Islet precursor cell (in vitro differentiated cells): ENCODE data around the gene DBF4B.
"Not testable (repeated sequence)": the region's sequence is repeated elsewhere in the genome, so short reads cannot be mapped to it uniquely, and the experiment has no call there.

Experiments used
- DNase-seq: peaks from one replicate; pipeline ENCODE4 v3.0.0-alpha.2; 2018

The DBF4B gene

DNA sequence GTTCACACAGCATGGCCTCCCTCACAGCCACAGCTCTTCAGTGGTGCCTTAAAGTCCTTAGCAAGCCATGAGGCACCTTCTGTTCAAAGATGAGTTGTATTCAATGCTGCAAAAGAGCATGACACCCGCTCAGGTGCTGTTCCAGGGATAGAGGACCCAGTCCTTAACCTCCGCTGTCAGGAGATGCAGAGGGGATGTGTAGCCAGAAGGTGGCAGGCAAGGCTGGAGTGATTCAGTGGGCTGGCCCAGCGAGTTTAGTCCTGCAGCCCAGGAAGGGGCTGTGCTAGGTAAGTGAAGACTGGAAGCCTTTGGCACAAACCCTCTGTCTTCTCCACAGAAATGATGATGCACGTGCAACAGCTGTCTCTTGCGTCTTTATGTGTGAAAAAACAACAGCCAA lies 25.3 kb downstream of the DBF4B start:
- peak; percentile 87 for DNase-seq

DNA sequence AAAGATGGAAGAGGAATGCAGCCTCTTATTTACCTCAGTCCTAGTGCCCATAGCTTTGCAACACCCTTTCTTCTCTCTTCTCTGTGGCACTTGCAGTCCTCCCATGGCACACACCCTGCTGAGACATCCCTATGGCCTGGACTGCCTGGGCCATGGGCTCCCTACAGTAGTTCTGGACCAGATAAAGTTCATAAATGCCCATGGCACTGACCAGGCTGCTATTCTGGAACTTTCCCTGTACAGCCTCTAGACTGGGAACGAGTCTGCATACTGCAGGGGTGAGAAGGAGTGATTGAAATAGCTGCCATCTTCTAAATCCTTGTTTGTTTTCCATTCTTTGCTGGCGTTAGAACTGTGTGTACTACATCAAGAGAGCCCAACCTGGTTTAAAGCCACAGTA lies 25.8 kb downstream of the DBF4B start:
- no peak for DNase-seq

DNA sequence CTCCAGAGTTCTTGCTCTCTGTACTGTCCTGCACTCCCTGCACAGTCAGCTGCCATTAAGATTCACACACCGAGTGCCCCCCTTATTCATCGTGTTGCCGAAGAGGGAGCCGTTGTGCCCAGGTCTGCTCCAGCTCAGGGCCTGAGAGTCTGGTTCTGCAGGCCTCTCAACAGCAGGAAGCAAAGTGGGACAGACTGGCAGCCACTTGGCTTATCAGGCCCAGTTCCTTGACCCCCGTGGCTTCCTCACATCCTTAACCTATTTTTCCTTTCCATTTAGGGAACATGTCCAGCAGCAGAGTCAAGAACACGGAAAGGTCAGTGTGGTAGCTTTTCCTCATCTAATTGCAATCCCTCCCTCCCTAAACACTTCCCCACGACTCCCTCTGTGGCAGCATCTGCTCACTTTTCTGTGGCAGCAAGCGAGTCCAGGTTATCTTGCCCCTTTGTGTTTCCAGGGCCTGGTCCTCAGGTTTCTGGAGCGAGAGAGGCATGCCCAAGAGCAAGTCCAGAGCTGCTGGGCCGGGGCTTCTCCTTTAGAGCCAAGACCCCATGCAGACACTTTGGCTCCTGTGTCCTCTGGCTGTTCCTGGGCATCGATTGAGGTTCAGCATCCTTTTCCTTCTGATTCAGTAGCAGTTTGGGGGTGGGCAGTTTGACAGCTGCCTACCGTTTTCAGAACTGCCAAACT lies 28.2 kb downstream of the DBF4B start:
- DNase-seq, result no peak

DNA sequence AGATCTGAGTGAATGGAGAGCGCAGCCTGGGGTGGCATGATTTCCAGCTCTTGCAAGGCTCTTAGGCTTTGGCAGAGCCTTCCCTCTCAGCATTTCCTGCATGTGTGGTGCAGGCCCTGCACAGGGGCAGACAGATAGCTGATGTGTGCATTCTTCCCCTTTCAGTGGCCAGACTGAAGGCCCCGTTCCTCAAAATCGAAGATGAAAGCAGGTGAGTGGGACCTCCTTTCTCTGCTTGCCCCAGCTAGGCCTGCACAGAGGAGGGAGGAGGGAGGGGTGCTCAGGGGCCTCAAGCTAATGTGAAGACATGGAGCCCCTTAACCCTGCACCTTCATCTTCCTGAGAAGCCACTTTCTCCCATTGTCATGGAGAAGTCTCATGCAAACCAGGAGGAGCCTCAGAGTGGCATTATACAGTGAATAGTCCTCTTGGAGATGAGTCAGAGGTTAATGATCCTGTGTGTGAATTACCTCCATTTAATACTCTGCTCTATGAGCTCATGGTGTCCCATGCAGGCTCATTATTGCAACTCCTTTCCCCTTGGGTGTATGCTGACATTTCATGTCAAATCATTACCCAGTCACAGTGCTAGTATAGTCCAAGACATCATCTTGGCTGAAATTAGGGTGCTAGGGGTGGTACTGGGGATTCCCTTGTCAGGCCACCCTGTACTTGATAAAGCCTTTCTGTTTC lies 29.9 kb downstream of the DBF4B start:
- no peak for DNase-seq

DNA sequence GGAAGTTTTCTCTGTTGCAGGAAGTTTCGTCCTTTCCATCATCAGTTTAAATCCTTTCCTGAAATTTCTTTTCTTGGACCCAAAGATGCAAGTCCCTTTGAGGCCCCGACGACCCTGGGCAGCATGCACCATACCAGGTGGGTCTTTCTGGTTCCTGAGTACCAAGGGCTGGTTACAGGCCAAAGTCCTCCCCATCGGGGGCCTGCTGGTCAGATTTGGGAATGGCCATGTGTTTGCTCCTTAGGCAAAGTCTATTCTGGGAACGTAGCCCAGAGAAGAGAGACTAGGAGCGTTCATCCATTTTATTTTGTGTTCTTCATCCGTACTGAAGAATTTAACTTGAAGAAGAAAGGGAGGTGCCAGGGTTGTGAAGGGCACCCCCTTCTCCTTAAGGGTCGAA lies 32.9 kb downstream of the DBF4B start:
- DNase-seq, result no peak

DNA sequence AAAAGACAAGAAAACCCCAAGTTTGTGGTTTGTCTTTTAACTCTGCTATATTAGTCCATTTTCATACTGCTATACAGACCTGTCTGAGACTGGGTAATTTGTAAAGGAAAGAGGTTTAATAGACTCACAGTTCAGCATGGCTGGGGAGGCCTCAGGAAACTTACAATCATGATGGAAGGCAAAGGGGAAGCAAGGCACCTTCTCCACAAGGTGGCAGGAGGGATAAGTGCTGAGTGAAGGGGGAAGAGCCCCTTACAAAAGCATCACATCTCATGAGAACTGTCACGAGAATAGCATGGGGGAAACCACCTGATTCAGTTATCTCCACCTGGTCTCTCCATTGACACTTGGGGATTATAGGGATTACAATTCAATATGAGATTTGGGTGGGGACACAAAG lies 36.8 kb downstream of the DBF4B start:
- no peak for DNase-seq

DNA sequence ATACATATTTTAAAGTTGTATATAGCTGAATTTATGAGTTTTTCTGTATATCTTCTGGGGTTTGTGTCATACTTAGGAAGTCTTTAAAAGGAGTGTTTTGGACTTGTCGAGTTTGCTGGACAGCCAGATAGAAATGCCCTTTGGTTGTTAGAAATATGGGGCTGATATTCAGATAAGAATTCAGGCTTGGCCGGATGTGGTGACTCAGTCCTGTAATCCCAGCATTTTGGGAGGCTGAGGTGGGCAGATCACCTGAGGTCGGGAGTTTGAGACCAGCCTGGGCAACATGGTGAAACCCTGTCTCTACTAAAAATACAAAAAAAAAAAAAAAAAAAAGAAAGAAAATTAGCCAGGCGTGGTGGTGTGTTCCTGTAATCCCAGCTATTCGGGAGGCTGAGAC lies 37.3 kb downstream of the DBF4B start:
- not testable (repeated sequence) for DNase-seq

DNA sequence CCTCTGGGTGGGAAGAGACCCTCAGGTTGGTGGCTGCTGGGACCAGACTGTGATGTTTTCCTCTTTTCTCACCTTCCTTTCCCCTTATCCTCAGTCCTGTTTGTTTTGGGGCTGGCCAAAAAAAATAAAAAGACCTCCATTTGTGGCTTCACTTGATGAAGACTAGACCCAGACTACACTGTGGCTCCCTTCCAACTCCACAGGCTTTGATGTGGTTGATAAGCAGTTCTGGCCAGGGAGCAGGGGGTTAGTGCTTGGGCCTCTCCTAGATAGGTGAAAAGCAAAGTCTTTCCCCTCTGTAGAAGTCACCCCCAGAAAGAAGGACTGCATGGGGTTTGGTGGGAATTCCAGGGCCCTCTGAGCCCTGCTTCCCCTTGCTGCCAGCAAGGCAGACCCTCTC lies 39.1 kb downstream of the DBF4B start:
- DNase-seq, result no peak

DNA sequence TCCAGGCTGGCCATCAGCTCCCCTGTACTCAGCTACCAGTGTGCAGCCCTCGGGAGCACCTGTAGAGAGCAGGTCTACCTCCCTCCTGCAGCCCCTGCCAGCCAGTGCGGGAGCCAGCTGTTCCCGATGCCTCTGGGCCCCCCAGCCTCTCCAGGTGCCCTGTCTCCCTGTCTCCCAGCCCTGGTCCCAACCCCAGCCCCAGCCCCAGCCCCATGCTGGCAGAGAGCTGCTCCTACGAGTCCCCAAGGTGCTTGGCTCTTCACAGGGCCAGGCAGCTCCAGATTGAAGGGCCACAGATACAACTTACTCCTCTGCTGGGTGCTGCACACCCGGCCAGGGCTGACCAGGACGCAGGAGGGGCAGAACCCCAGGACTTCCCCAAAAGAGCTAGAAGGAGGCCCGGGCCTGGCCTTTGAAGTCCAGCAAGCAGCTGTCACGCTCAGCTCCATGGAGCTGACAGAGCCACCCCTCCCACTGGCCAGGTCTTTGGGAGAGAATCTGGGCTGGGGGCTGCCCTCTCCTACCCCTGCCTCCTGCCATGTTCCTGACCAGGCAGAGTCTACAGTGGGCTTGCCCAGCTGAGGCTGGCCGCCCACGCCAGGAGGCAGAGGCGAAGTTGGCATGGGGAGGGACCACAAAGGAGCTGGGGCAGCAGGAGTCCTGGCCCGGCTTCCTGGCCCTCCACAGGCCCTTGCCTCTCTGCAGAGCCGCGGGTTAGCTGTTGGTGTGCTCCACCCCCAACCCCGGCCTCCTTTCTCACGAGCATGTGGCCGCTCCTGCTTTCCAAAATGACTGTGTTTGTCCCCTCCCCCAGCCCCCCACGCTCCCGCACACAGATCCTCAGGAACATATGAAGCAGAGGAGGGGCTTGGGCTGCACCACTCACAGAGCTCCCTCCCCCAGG lies 40.9 kb downstream of the DBF4B start:
- peak; percentile 56 for DNase-seq

DNA sequence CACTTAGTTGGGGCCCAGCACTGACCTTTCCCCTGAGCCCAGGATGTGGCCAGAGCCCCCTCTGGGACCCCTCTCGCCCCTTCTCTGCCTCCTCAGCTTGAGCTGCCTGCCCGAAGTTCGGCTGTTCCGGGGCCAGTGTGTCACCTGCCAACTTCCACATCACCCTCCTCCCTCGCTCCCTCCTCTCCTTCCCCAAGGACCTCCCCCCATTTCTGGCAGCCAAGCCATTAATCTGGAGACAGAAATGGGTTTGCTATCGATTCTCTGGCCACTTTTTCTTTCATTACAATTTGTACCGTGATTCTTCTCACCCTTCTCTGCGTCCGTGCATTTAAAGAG lies 41.5 kb downstream of the DBF4B start:
- DNase-seq, result no peak

DNA sequence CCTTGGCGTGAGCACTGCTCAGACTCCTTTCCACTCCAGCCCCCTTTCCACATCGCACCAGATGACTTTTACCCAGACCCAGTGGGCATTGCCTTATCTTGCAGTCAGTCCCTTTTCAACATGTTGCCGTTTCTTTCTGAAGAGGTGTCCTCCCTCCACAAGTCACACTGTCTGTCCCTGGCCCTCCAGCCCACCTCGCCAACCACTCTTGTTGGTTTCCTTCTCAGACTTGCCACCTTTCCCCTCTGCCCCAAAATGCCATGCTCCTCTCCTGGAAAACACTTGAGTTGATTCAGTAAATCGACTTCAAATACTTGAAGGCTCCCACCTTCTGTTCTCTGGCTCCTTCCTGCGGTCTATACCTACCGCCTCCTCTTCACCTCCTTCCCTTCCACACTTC lies 42.9 kb downstream of the DBF4B start:
- DNase-seq, result no peak

DNA sequence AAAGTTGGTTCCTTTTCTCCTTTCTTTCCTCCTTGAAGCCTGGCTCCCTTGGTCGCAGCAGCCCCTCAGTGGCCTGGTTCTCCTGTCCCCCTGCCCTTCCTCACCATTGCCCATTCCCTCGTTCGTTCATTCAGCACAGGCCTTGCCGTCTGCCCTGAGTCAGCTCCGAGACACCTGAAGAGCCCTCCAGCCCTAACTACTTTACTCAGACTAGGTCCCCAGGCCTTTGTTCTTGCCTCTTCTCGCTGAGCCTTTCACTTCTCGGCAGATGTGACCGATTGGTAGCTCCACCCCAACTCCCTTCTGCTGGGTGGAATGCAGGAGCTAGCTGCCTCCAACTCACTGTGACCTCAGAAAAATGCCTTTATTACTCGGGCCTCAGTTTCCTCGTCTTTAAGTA lies 43.3 kb downstream of the DBF4B start:
- peak; percentile 51 for DNase-seq

DNA sequence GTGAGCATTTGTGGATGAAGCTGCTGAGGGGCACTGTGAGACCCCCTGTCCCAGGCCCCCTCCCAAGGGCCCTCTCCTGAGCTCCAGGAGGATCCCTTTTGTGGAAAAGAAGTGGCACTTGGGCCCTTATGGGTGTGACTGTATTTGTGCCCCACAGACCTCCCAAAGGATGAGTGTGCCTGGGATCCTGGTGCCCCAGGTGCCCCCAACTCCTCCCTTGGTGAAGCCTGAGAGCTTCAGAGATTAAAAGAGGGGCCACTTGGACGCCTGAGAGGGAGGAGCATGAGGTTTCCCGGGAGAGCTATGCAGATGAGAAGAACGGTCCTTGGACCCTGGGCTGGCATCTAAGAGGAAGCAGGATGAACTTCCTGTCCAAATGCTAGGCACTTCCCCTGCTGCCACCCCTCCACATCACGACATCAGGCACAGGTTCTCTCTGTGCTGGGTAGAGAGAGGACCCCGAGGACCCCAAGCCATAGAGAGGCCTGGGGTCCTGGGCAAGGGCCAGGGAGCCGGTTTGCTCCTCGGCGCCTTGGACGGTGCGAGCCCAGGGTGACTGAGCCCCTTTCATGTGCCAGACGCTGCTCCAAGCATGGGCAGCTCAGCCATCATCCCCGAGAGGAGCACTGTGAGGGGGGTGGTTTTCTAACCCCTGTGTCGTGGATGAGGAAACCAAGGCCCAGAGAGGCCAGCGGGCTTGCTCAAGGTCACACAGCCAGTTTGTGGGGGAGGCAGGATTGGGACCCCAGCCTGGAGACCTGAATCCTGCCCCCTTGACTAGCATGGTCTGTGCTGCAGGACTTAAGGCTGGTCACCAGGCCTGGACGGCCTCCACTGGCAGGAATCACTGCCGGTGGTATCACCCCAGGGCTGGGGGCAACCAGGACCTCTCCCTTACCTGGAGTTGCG lies 44.7 kb downstream of the DBF4B start:
- peak; percentile 56 for DNase-seq

DNA sequence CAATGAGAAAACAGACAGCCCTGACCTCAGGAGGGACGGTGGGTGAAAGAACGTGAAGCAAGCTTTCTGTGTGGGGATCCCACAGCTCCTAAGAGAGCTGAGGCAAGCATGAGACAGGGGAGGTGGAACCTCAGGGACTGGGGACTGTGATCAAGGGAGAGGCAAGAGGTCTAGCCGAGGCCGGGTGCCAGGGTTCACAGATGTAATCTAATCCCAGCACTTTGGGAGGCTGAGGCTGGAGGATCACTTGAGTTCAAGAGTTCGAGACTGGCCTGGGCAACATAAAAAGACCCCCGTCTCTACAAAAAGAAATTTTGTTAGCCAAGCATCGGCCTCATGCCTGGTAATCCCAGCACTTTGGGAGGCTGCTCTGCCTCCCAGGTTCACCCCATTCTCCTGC lies 45.8 kb downstream of the DBF4B start:
- DNase-seq, result no peak

DNA sequence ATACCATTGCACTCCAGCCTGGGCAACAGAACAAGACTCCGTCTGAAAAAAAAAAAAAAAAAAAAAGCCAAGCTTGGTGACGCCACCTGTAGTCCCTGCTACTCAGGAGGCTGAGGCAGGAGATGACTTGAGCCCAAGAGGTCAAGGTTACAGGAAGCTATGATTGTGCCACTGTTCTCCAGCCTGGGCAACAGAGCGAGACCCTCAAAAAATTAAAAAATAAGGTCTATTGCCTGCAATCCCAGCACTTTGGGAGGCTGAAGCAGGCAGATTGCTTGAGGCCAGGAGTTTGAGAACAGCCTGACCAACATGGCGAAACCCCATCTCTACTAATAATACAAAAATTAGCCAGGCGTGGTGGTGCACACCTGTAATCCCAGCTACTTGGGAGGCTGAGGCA lies 46.7 kb downstream of the DBF4B start:
- not testable (repeated sequence) for DNase-seq

DNA sequence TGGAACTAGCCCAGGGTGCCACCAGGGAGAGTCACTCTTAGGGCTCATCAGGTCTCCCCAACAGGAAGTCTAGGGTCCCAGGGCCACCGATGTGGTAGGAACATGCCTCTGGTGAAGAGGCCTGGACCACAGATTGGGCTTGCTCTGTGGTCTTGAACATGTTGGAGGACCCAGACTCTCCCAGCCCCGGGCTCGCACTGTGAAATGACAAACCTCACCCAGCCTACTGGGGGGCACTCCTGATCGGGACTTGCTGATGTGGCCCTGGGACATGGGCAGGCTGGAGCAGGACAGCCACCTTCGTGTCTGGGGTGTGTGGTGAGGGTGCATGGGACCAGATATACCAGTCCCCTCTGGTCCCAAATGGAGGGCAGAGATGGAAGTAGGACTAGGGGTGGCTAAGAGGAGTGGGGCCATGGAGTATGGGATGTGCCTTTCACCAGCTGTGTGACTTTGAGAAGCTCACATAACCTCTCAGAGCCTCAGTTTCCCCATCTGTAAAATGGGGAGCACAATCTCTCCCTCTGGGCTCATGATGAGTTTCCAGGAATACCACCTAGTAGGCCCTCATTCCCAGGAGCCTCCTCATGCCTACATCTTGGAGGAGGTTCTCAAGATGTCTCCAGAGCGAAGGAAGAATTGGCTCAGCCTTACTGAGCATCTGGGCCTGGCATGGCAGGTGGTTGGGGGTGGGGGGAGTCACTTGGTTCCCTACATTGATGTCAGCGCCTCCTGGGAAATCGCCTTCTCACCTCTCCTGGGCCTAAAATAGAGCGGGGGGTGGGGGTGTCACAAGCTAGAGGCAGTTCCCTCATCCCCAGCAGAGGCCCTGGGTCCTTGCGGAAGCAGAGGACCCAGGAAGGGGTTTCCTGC lies 48.8 kb downstream of the DBF4B start:
- DNase-seq, result no peak

DNA sequence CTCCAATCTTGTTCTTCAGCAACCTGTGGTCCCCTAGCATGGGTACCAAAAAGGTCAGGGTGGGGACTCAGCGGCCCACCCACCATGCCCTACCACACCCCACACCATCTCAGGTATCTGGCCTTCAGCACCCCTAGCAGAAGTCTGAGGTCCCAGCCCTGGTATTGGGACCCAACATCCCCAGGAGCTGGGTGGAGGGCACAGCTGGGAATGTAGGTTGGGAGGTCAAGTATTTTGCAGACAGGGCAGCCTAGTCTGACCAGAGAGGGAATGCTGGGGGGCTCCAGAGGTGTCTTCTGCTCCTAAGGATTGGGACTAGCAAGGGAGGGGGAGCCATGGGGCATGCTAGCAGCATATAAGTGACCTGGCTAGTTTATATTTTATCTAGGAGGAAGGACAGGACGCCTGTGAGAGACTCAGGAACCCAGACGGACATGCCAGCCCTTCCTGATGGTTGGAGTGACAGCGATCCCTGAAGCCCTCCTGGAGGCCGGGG lies 49.5 kb downstream of the DBF4B start:
- DNase-seq, result no peak

DNA sequence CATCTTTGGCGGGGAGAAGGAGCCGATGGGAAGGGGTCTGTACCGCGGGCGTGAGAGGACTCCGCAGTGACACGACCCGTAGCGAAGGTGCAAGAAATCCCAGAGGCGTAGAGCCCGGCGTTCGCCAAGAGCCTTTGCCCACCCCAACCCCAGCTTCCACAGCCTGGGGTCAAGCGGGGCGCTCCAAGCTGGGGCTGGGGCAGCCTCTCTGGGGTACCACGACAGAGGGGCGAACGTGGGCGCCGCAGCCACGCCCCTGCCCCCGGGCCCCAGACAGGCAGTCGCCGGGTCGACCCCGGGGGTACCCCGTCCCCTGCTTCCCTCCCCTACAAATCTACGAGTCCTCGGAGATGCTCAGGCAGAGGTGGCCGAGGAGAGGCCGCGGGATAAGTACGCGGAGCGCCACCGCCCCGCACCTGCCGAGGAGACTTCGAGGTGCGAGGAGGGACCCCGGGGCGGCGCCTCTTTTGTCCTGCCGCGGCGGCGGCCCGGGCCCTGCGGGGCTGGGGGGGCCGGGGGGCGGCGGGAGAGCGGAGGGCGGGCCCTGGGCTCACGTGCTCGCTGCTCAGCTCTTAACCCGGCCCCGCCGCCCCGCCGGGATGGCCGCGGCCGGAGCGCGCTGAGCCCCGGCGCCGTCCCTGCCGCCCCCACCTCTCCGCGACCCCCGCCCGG lies 50.1 kb downstream of the DBF4B start, which contains the start of gene ADAM11:
TSS of gene ADAM11 (plus strand) at position 575 of the 672 bp plus-strand sequence. CDS start 212 bp downstream, outside the sequence.
- no peak for DNase-seq

DNA sequence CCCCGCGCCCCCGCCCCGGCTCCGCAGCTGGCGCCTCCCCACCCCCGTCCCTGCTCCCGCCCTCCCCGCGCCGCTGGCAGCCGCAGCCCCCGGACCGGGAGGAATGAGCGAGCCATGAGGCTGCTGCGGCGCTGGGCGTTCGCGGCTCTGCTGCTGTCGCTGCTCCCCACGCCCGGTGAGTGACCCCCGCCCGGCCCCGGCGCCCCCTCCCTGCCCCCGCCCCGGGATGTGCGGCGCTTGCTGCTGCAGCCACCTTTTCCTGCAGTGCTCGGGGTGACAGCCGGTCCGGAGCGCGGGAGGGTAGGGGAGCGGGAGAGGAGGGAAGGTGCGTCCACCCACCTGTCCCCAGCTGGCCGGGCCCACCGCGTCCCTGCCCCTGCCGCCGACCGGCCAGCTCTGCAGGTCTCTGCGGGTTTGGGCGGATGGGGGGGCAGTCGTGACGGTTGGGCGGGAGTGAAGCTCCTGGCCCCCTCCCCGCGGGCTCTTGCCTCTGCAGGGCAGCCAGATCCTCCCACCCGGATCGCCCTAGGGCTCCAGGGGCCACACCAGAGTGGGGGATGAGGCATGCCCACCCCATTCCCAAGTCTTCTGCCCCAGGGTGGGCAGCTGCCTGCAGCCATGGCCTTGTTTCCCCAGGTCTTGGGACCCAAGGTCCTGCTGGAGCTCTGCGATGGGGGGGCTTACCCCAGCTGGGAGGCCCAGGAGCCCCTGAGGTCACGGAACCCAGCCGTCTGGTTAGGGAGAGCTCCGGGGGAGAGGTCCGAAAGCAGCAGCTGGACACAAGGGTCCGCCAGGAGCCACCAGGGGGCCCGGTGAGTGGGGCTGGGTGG lies 50.8 kb downstream of the DBF4B start:
- no peak for DNase-seq

DNA sequence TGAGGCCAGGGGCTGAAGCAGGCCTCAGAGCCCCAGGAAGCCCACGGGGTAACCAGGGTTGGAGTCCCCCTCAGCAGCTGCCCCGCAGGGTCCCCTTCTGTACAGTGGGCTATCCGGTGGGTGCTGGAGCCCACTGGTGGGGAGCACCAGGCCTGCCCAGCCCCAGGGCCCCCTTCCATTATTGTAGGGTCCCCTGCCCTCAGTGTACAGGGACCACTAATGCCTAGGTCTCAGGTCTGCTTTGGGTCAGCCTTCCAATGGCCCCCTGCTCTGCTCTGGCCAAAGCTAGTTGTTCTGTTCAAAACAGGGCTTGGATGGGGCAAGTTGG lies 51.4 kb downstream of the DBF4B start:
- no peak for DNase-seq
